ENCODE data around the gene PAIP1.
A peak's percentile ranks its signal among the peaks of the same experiment; 100 is the strongest.
"Not testable (repeated sequence)": the region's sequence is repeated elsewhere in the genome, so short reads cannot be mapped to it uniquely, and the experiment has no call there.

The PAIP1 gene

GRCh38 chr5:43564289-43564850 is 7.5 kb upstream of the PAIP1 start:
- POLR2A ChIA-PET, result interaction anchor here (1.2 kb wide), 1 partner anchor 38 kb away, joined by 3 read pairs; the partner anchor contains the start of gene NNT
- CTCF ChIA-PET, result no interaction called here
- no peak for DNase-seq (ENCODE audit: extremely low spot score)
- TF ChIP-seq SP1 (IDR thresholded peaks at IDR 0.05) (no peak), L3MBTL2 (conservative IDR thresholded peaks at IDR 0.05) (no peak)

- TF ChIP-seq PKNOX1 (IDR thresholded peaks at IDR 0.05), result no peak
- no peak for TF ChIP-seq FOXK2 (IDR thresholded peaks at IDR 0.05)
- no peak for TF ChIP-seq ZNF384 (IDR thresholded peaks at IDR 0.05)
- TF ChIP-seq BHLHE40 (IDR thresholded peaks at IDR 0.05; ENCODE audit: borderline replicate concordance), result no peak
- no peak for TF ChIP-seq ELF4 (IDR thresholded peaks at IDR 0.05)
- no peak for TF ChIP-seq LEF1 (IDR thresholded peaks at IDR 0.05; ENCODE audit: borderline replicate concordance)
- TF ChIP-seq SP1 (IDR thresholded peaks at IDR 0.05), result no peak
- no peak for TF ChIP-seq TARDBP (IDR thresholded peaks at IDR 0.05)
- TF ChIP-seq SUZ12 (IDR thresholded peaks at IDR 0.05), result no peak
- no peak for DNase-seq (ENCODE audit: extremely low spot score)
- CTCF ChIA-PET, result no interaction called here
These were observed 6.4 kb upstream of the PAIP1 start for GRCh38 chr5:43563321-43563720.

GRCh38 chr5:43561356-43561755 is 4.5 kb upstream of the PAIP1 start:
- ChIA-PET CTCF (interaction anchor here (0.6 kb wide), 1 partner anchor 82 kb away, joined by 4 read pairs; no protein-coding TSS in a partner anchor), POLR2A (no interaction called here)
- DNase-seq (ENCODE audit: extremely low spot score), result no peak
- TF ChIP-seq SP1 (IDR thresholded peaks at IDR 0.05) (no peak), PKNOX1 (IDR thresholded peaks at IDR 0.05) (no peak), NFRKB (IDR thresholded peaks at IDR 0.05) (no peak), ELF4 (IDR thresholded peaks at IDR 0.05) (no peak), CTBP1 (IDR thresholded peaks at IDR 0.05; ENCODE audit: borderline replicate concordance) (no peak), L3MBTL2 (conservative IDR thresholded peaks at IDR 0.05) (no peak), LEF1 (IDR thresholded peaks at IDR 0.05; ENCODE audit: borderline replicate concordance) (no peak), BHLHE40 (IDR thresholded peaks at IDR 0.05; ENCODE audit: borderline replicate concordance) (no peak), ARNT (IDR thresholded peaks at IDR 0.05) (no peak), FOXA1 (IDR thresholded peaks at IDR 0.05) (no peak), SUZ12 (IDR thresholded peaks at IDR 0.05) (no peak), HDGF (IDR thresholded peaks at IDR 0.05; ENCODE audit: borderline replicate concordance) (no peak), FOXM1 (IDR thresholded peaks at IDR 0.05; ENCODE audit: borderline replicate concordance) (no peak), FOXK2 (IDR thresholded peaks at IDR 0.05) (no peak), TARDBP (IDR thresholded peaks at IDR 0.05) (no peak), ZNF384 (IDR thresholded peaks at IDR 0.05) (no peak)

More at GRCh38 chr5:43563321-43563720, 6.4 kb upstream of the PAIP1 start:
- POLR2A ChIA-PET, result no interaction called here

GRCh38 chr5:43560128-43560527 is 3.3 kb upstream of the PAIP1 start:
- no peak for DNase-seq (ENCODE audit: extremely low spot score)
- ChIA-PET CTCF (no interaction called here), POLR2A (interaction anchor here (0.7 kb wide), 1 partner anchor 439 kb away, joined by 3 read pairs; the partner anchor contains the start of gene ZNF131)
- no peak for TF ChIP-seq PKNOX1 (IDR thresholded peaks at IDR 0.05)
- TF ChIP-seq ZNF384 (IDR thresholded peaks at IDR 0.05), result no peak
- no peak for TF ChIP-seq FOXM1 (IDR thresholded peaks at IDR 0.05; ENCODE audit: borderline replicate concordance)
- no peak for TF ChIP-seq FOXK2 (IDR thresholded peaks at IDR 0.05)
- no peak for TF ChIP-seq FOXA1 (IDR thresholded peaks at IDR 0.05)
- no peak for TF ChIP-seq ELF4 (IDR thresholded peaks at IDR 0.05)
- TF ChIP-seq L3MBTL2 (conservative IDR thresholded peaks at IDR 0.05), result no peak
- TF ChIP-seq SP1 (IDR thresholded peaks at IDR 0.05), result no peak
- TF ChIP-seq NFRKB (IDR thresholded peaks at IDR 0.05), result no peak
- TF ChIP-seq CTBP1 (IDR thresholded peaks at IDR 0.05; ENCODE audit: borderline replicate concordance), result no peak
- no peak for TF ChIP-seq BHLHE40 (IDR thresholded peaks at IDR 0.05; ENCODE audit: borderline replicate concordance)
- TF ChIP-seq LEF1 (IDR thresholded peaks at IDR 0.05; ENCODE audit: borderline replicate concordance), result no peak
- no peak for TF ChIP-seq TARDBP (IDR thresholded peaks at IDR 0.05)
- no peak for TF ChIP-seq HDGF (IDR thresholded peaks at IDR 0.05; ENCODE audit: borderline replicate concordance)
- no peak for TF ChIP-seq SUZ12 (IDR thresholded peaks at IDR 0.05)
- no peak for TF ChIP-seq ARNT (IDR thresholded peaks at IDR 0.05)

GRCh38 chr5:43556607-43556856 is 345 bp downstream of the PAIP1 start:
- POLR2A ChIA-PET, result interaction anchor here (1.2 to 2.8 kb wide), 3 partner anchors 32 to 73 kb away, joined by 3 to 13 read pairs (median 11); partner anchors contain the start of genes C5orf34 and TMEM267
- DNase-seq (ENCODE audit: extremely low spot score); CTCF ChIA-PET: not testable (repeated sequence)

- ChIA-PET POLR2A (interaction anchor here (0.8 to 2.8 kb wide), 4 partner anchors 32 to 72 kb away, joined by 3 to 13 read pairs (median 8); partner anchors contain the start of genes C5orf34, NNT and TMEM267), CTCF (interaction anchor here (1.2 to 1.5 kb wide), 2 partner anchors 41 to 76 kb away, joined by 3 to 4 read pairs; partner anchors contain the start of gene C5orf34)
- TF ChIP-seq TARDBP (IDR thresholded peaks at IDR 0.05), result no peak
- DNase-seq (ENCODE audit: extremely low spot score), result peak; percentile 41
These were observed 826 bp downstream of the PAIP1 start for GRCh38 chr5:43555895-43556606.

Data from HEK293T (cell line).